CD14-positive monocyte (primary cell): ENCODE data around the gene RBL2. TPM values are rescaled to one million over a fixed set of nuclear protein-coding genes. Genes with fewer than 3 reads are reported as not detected.

Source experiments
- DNase-seq, 3 donors: peaks; one replicate each; pipeline ENCODE4 v3.0.0-alpha.2; 2011 to 2022
- H2AFZ ChIP-seq: 2 replicates; pipeline ENCODE4 v1.6.0; 2012; ENCODE audit warnings: mild to moderate bottlenecking, low read depth, low read length, inconsistent platforms; ENCODE audit not compliant: insufficient read depth, poor library complexity, severe bottlenecking
- H3K27ac ChIP-seq, 2 donors: 1 replicate in 1 of 2; 2 replicates in 1 of 2; pipeline ENCODE4 v1.5.1; 2012 to 2013; ENCODE audit warnings: low read length in 2 of 2, control low read depth in 1 of 2, inconsistent platforms in 1 of 2, low read depth in 1 of 2, mild to moderate bottlenecking in 1 of 2
- H3K27me3 ChIP-seq, 2 donors: one replicate each; pipeline versions ENCODE4 v1.6.0 to v1.6.1; 2011 to 2013; ENCODE audit warnings: low read length in 2 of 2; ENCODE audit not compliant: control insufficient read depth in 2 of 2, insufficient read depth in 2 of 2
- H3K36me3 ChIP-seq, 2 donors: replicated peaks in 1 of 2; 1 replicate in 1 of 2; 2 replicates in 1 of 2; pipeline versions ENCODE4 v1.5.1 to v1.6.1; 2012 to 2013; ENCODE audit warnings: low read length in 2 of 2, control low read depth in 1 of 2, inconsistent platforms in 1 of 2, mild to moderate bottlenecking in 1 of 2; ENCODE audit not compliant: insufficient read depth in 2 of 2, control insufficient read depth in 1 of 2
- H3K4me1 ChIP-seq, 2 donors: 1 replicate in 1 of 2; 2 replicates in 1 of 2; pipeline versions ENCODE4 v1.5.1 to v1.6.1; 2012 to 2013; ENCODE audit warnings: low read length in 2 of 2, control low read depth in 1 of 2, inconsistent platforms in 1 of 2, mild to moderate bottlenecking in 1 of 2, moderate library complexity in 1 of 2; ENCODE audit not compliant: insufficient read depth in 2 of 2, control insufficient read depth in 1 of 2
- H3K4me2 ChIP-seq: replicated peaks from 2 replicates; pipeline ENCODE3; 2012; ENCODE audit warnings: low read length, moderate library complexity, mild to moderate bottlenecking; ENCODE audit not compliant: poor library complexity, severe bottlenecking; ENCODE audit errors: extremely low read depth
- H3K4me3 ChIP-seq, 3 experiments: fragments of 200-600 bp in 1 of 3; sonication (generic) in 1 of 3; replicated peaks in 1 of 3; 1 replicate in 2 of 3; 2 replicates in 1 of 3; pipeline ENCODE4 v1.5.1; 2011 to 2013; ENCODE audit warnings: low read length in 3 of 3, mild to moderate bottlenecking in 3 of 3, control low read depth in 2 of 3, low read depth in 2 of 3, inconsistent platforms in 1 of 3, moderate library complexity in 1 of 3
- H3K79me2 ChIP-seq: 2 replicates; pipeline ENCODE4 v1.6.0; 2012; ENCODE audit warnings: mild to moderate bottlenecking, control low read depth, inconsistent platforms, low read length, moderate library complexity; ENCODE audit not compliant: insufficient read depth
- H3K9ac ChIP-seq: 2 replicates; pipeline ENCODE4 v1.6.0; 2017; ENCODE audit warnings: low read length, mild to moderate bottlenecking; ENCODE audit not compliant: insufficient read depth, poor library complexity, severe bottlenecking
- H3K9me3 ChIP-seq, 2 donors: replicated peaks in 1 of 2; 1 replicate in 1 of 2; 2 replicates in 1 of 2; pipeline versions ENCODE4 v1.5.1 to v1.6.1; 2012 to 2013; ENCODE audit warnings: low read length in 2 of 2, control low read depth in 1 of 2; ENCODE audit not compliant: control insufficient read depth in 1 of 2, insufficient read depth in 1 of 2
- H4K20me1 ChIP-seq: 2 replicates; pipeline ENCODE4 v1.6.0; 2012; ENCODE audit warnings: mild to moderate bottlenecking, low read length, control low read depth, moderate library complexity; ENCODE audit not compliant: insufficient read depth
- H3K27ac Mint-ChIP-seq, 7 donors: one replicate each; pipeline ENCODE4 v1.8.0; 2020; ENCODE audit warnings: mild to moderate bottlenecking in 7 of 7, mixed read lengths in 7 of 7, moderate library complexity in 6 of 7, inconsistent platforms in 2 of 7
- H3K27me3 Mint-ChIP-seq, 3 donors: one replicate each; pipeline ENCODE4 v1.8.0; 2021 to 2022; ENCODE audit warnings: low read depth in 3 of 3, mild to moderate bottlenecking in 3 of 3, mixed read lengths in 3 of 3, moderate library complexity in 3 of 3, inconsistent platforms in 1 of 3
- H3K36me3 Mint-ChIP-seq, 2 donors: one replicate each; pipeline ENCODE4 v1.8.0; 2020; ENCODE audit warnings: mixed read lengths in 2 of 2, inconsistent platforms in 1 of 2, mild to moderate bottlenecking in 1 of 2
- H3K4me1 Mint-ChIP-seq: one replicate; pipeline ENCODE4 v1.8.0; 2020; ENCODE audit warnings: mild to moderate bottlenecking, mixed read lengths
- H3K4me3 Mint-ChIP-seq, 2 donors: one replicate each; pipeline ENCODE4 v1.8.0; 2020; ENCODE audit warnings: mild to moderate bottlenecking in 2 of 2, mixed read lengths in 2 of 2, moderate library complexity in 1 of 2
- H3K9me3 Mint-ChIP-seq, 7 donors: one replicate each; pipeline ENCODE4 v1.8.0; 2020 to 2022; ENCODE audit warnings: mixed read lengths in 7 of 7, mild to moderate bottlenecking in 6 of 7, moderate library complexity in 6 of 7, inconsistent platforms in 2 of 7
- WGBS: methylation state at CpG from one replicate; pipeline ENCODE4 v1.1.5; 2013; ENCODE audit warnings: missing lambda C conversion rate; ENCODE audit not compliant: insufficient coverage; 5-methylcytosine and 5-hydroxymethylcytosine counted together
- intact Hi-C, 2 donors: fragments of 100-400 bp; cut with micrococcal nuclease; formaldehyde crosslinking; loops; one replicate each; pipeline versions ENCODE4 v1.15.0 to v1.15.1; 2023
- polyA plus RNA-seq, 3 donors: library from polyadenylated mRNA; depleted of rRNA in 1 of 3; unstranded in 2 of 3; stranded (reverse) in 1 of 3; fragments of 300-500 nt in 2 of 3; fragments of >200 nt in 1 of 3; fragmentation: Illumina TruSeq in 2 of 3; gene quantifications; 1 replicate in 2 of 3; 2 replicates in 1 of 3; pipeline ENCODE4 v1.2.3, GENCODE V29; 2012 to 2021
- TF ChIP-seq, protein P1 (sequence below): fragments of 200-600 bp; IDR thresholded peaks from one replicate; pipeline ENCODE4 v1.8.0; 2022; ENCODE audit warnings: antibody characterized with exemption, mild to moderate bottlenecking

RBL2 gene
- polyA plus RNA-seq, 3 donors: 54.3 to 104 (median 77.7) TPM

DNA sequence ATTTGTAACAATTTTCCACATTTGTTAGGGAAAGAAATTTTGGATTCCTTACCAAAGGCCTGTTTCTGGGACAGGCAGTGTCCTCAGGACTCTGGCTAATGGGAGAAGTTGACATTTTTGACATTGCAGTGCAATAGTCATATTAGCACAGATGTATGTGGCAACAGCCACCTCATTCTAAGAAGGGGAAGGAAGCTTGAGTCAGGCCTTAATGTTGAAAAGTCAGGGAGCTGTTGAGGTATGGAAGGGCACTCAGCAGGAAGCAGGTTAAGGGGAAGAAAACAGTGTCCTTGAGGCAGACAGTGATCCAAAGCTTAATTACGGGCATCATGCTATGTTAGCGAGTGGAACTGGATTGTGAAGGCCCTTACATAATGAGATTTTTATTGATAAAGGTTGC lies 47.9 kb downstream of the RBL2 start:
- Histone ChIP-seq H3K27ac (peak overlapping the region; percentile 66 to 76), H3K4me2 (peak overlapping the region; percentile 5), H3K9ac (no peak overlapping the region)

DNA sequence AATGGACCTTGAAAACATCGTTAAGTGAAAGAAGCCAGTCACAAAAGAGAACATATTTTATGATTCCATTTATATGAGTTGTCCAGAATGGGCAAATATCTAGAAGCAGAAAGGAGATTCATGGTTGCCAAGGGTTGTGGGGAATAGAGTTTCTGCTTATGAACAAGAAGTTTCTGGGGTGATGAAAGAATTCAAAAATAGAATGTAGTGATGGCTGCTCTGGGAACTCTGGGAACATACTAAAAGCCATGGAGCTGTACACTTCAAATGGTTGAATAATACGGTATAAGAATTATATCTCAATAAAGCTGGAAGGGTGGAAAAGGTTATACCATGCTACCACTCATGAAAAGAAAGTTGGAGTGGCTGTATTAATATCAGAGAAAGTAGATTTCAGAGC lies 50.3 kb downstream of the RBL2 start:
- H2AFZ ChIP-seq: no peak overlapping the region
- no peak for DNase-seq
- TF ChIP-seq, protein P1, sequence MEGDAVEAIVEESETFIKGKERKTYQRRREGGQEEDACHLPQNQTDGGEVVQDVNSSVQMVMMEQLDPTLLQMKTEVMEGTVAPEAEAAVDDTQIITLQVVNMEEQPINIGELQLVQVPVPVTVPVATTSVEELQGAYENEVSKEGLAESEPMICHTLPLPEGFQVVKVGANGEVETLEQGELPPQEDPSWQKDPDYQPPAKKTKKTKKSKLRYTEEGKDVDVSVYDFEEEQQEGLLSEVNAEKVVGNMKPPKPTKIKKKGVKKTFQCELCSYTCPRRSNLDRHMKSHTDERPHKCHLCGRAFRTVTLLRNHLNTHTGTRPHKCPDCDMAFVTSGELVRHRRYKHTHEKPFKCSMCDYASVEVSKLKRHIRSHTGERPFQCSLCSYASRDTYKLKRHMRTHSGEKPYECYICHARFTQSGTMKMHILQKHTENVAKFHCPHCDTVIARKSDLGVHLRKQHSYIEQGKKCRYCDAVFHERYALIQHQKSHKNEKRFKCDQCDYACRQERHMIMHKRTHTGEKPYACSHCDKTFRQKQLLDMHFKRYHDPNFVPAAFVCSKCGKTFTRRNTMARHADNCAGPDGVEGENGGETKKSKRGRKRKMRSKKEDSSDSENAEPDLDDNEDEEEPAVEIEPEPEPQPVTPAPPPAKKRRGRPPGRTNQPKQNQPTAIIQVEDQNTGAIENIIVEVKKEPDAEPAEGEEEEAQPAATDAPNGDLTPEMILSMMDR: no peak
- H3K79me2 ChIP-seq: no peaks in the 10 kb centered on the region
- Mint-ChIP-seq H3K27ac (peak overlapping the region in 1 of 7 donors; percentile 30), H3K36me3 (peaks cover 77 to 83% of the 10 kb centered on the region in 2 donors), H3K4me1 (peaks cover 22% of the 10 kb centered on the region), H3K9me3 (peaks cover 2 to 8% (median 6%) of the 10 kb centered on the region in 7 donors), H3K27me3 (no peaks in the 10 kb centered on the region), H3K4me3 (no peak overlapping the region)
- no peak overlapping the region for H3K27ac ChIP-seq
- peaks cover 18 to 19% of the 10 kb centered on the region in 2 donors for H3K4me1 ChIP-seq
- H4K20me1 ChIP-seq: no peaks in the 10 kb centered on the region
- H3K36me3 ChIP-seq: peaks cover 53 to 89% of the 10 kb centered on the region in 2 donors
- H3K4me2 ChIP-seq: no peak overlapping the region
- intact Hi-C loops: no loop called here
- no peaks in the 10 kb centered on the region for H3K27me3 ChIP-seq
- no peak overlapping the region for H3K4me3 ChIP-seq
- H3K9me3 ChIP-seq: peaks cover 6 to 9% of the 10 kb centered on the region in 2 donors
- H3K9ac ChIP-seq: no peak overlapping the region
- no CpG with 5 or more reads among the region's 2 CpGs for WGBS

More for the DNA sequence above, 47.9 kb downstream of the RBL2 start:
- DNase-seq: peak; percentile 82 to 92 (median 91)
- no peaks in the 10 kb centered on the region for H3K27me3 ChIP-seq
- H4K20me1 ChIP-seq: no peaks in the 10 kb centered on the region
- no peaks in the 10 kb centered on the region for H3K79me2 ChIP-seq
- peaks cover 18 to 19% of the 10 kb centered on the region in 2 donors for H3K4me1 ChIP-seq
- TF ChIP-seq, protein P1: no peak
- peaks cover 22% of the 10 kb centered on the region for H3K4me1 Mint-ChIP-seq
- no peak overlapping the region for H2AFZ ChIP-seq
- no peaks in the 10 kb centered on the region for H3K27me3 Mint-ChIP-seq
- H3K9me3 Mint-ChIP-seq: peaks cover 2 to 8% (median 6%) of the 10 kb centered on the region in 7 donors
- H3K4me3 ChIP-seq: peak overlapping the region in 1 of 3 experiments; percentile 2
- H3K9me3 ChIP-seq: peaks cover 6 to 9% of the 10 kb centered on the region in 2 donors
- intact Hi-C loops: no loop called here
- H3K27ac Mint-ChIP-seq: peak overlapping the region; percentile 81 to 97 (median 92)
- H3K4me3 Mint-ChIP-seq: peak overlapping the region; percentile 49 to 60
- H3K36me3 ChIP-seq: peaks cover 64 to 88% of the 10 kb centered on the region in 2 donors
- WGBS: no CpG with 5 or more reads among the region's 2 CpGs
- peaks cover 79 to 84% of the 10 kb centered on the region in 2 donors for H3K36me3 Mint-ChIP-seq
